GM18870 (cell line): Measurements from ENCODE around the gene TRPM2.
"Not testable (repeated sequence)": the region's sequence is repeated elsewhere in the genome, so short reads cannot be mapped to it uniquely, and the experiment has no call there.

ENCODE experiments used
- ATAC-seq: cut with Tn5 transposase; IDR thresholded peaks from one replicate; pipeline ENCODE4 v1.9.1; 2021; ENCODE audit warnings: moderate library complexity; ENCODE audit not compliant: unreplicated experiment

The TRPM2 gene

GRCh38 chr21:44405948-44406872 lies 52.8 kb downstream of the TRPM2 start:
- no peak for ATAC-seq

- ATAC-seq, result no peak
Measured at GRCh38 chr21:44406953-44407352, 53.5 kb downstream of the TRPM2 start.

DNA sequence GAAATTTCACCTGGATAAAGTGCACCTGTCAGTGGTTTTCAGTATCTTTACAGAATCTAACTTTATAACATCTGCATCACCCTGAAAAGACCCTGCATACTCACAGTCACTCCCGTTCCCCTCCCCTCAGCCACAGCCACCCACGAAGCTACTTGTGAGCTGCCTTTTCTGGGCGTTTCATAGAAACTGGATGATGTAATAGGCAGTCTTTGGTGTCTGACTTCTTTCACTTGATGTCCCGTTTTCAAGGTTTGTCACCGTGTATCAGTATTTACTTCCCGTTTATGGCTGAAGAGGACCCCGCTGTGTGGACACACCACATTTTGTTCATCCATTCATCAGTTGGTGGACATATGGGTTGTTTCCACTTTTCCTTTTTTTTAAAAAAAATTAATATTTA lies 54.1 kb downstream of the TRPM2 start:
- no peak for ATAC-seq

- no peak for ATAC-seq
Measured at GRCh38 chr21:44408226-44408625, 54.8 kb downstream of the TRPM2 start.

DNA sequence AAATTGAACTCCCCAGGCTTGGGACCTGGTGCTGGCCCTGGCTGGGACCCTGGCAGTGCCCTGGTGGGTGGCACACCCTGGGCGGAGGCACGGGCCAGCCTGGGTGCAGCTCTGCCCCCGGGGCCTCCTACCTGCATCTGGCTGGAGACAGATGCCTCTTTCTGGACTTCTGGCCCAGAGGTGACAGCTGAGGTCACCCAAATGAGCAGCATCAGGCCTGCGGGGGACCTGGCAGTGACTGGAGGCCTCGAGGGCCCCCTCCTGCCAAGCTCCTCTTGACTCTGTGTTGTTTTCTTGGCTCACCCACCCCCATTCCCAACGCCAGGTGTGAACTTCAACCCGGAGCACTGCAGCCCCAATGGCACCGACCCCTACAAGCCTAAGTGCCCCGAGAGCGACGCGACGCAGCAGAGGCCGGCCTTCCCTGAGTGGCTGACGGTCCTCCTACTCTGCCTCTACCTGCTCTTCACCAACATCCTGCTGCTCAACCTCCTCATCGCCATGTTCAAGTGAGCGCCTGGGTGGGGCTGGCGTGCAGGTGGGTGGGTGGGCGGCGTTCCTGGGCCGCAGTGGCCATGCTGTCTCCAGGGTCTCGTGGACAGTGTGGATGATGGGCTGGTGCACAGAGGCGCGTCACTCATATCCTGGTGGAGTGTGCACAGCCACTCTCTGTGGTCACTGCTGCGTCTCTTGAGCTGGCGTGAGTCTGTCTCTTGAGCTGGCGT lies 60.3 kb downstream of the TRPM2 start:
- ATAC-seq, result no peak

DNA sequence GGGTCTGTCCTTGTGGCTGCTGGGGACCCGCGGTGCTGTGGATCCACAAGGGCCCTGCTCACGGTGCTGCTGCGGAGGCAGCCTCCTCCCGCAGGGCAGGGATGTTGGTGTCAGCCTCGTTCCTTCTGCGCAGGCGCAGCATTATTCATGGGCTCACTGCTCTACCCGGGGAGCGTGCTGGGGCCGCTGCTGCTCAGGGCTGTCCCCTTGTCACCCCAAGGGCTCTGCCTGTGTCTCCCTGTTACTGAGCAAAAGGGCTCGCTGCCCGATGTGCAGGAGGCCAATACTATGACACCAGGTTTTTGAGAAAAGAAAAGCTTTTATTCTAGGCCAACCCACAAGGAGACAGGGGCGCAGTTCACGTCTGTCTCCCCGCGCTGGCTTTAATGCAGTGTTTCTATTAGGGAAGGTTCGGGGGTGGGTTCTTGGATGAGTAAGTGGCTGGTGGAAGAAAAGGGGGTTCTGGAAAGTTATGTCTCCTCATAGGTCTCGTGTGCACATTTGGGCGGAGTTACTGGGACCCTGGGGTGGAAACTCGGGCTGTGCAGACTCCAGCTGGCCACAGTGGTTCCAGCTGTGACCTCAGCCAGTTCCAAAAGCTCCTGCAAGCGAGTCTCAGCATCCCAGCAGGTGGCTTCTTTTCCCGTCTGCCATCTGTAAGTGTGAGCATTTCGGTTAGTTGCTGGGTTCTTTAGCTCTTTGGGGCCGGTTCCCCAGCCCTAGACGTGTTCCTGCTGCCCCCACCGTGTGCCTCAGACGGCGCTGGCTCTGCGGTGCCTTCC lies 61.1 kb downstream of the TRPM2 start:
- ATAC-seq, result no peak

- ATAC-seq, result no peak
Measured at GRCh38 chr21:44415073-44416025, 61.9 kb downstream of the TRPM2 start.

- ATAC-seq, result no peak
Measured at GRCh38 chr21:44416193-44416592, 62.8 kb downstream of the TRPM2 start.

DNA sequence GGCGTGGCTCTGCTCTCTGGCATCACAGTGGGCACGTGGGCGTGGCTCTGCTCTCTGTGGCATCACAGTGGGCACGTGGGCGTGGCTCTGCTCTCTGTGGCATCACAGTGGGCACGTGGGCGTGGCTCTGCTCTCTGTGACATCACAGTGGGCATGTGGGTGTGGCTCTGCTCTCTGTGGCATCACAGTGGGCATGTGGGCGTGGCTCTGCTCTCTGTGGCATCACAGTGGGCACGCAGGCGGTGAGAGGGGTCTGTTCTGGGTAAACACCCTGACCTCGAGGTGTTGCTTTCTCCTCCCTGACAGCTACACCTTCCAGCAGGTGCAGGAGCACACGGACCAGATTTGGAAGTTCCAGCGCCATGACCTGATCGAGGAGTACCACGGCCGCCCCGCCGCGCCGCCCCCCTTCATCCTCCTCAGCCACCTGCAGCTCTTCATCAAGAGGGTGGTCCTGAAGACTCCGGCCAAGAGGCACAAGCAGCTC lies 64.2 kb downstream of the TRPM2 start:
- not testable (repeated sequence) for ATAC-seq

DNA sequence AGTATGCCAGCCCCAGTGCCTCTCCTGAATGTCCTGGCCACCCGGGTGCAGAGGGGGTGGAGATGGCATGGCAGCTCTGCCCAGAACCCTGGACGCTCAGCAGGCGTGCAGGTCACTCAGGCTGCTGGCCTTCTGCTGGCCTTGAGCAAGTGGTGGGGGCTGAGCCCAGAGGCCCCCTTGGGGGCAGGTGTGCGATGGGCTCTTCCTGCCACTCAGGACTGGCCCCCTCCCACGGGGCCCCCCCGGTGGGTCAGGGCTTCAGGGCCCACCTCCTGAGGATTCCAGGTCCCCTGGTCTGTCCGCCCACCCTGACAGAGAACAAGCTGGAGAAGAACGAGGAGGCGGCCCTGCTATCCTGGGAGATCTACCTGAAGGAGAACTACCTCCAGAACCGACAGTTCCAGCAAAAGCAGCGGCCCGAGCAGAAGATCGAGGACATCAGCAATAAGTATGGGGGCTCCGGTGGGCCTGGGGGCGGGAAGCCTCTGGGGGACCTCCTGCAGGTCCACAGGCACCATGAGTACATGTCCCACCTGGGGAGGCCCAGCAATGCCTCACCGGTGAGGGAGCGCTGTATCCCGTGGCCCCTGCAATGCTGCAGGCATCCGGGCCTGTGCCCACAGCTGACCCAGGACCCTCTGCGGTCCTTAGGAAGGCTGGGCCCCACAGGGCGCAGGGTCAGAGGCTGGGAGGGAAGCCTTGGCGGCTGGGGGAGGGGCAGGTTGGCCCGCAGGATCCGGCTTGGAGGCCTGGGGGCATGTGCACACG lies 64.9 kb downstream of the TRPM2 start:
- no peak for ATAC-seq

DNA sequence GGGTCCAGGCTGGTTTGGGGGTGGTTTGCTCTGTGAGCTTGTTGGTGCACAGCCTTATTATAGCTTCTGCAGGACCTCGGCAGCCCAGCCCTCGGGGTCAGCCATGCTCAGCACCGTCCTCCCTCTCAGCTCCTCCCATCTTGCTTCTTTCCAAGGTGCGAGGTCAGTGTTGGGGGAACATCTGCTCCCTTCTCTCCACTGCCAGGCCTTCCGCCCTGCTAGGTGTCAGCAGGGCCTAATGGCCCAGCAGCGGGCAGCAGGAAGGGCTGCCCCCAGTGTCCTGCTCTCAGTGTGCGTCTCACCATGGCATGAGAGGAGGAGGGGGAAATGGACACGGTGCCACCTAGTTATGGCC lies 65.4 kb downstream of the TRPM2 start:
- no peak for ATAC-seq

- ATAC-seq, result no peak
Measured at GRCh38 chr21:44419679-44420078, 66.3 kb downstream of the TRPM2 start.

DNA sequence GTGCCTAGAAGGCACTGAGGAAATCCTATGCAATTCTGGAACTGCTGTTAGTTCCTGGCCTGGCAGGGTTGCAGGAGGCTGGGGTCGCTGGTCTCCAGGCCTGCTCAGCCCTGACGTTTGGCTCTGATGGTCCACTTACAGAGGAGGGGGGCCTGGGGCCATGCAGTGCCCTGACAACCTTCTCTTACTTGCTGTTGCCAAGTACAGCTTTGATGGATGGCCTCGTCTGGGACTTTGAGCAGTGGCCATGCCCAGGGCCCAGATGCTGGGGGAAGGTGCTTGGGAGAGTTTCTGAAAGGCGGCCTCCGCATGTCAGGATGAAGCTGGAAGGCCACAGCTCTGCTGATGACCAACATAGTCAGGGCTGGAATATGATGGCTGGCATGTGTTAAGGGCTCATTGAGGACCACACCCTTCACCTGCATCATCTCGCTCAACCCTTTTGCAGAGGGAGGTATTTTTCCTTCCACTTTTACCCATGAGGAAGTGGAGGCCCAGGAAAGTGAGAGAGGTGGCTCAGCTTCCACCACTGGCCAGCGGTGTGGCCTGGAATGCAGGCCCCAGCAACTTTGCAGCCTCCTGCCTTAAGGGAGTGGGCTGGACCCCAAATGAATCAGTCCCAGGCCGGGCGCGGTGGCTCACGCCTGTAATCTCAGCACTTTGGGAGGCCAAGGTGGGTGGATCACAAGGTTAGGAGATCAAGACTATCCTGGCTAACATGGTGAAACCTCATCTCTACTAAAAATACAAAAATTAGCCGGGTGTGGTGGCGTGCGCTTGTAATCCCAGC lies 67.2 kb downstream of the TRPM2 start:
- no peak for ATAC-seq

DNA sequence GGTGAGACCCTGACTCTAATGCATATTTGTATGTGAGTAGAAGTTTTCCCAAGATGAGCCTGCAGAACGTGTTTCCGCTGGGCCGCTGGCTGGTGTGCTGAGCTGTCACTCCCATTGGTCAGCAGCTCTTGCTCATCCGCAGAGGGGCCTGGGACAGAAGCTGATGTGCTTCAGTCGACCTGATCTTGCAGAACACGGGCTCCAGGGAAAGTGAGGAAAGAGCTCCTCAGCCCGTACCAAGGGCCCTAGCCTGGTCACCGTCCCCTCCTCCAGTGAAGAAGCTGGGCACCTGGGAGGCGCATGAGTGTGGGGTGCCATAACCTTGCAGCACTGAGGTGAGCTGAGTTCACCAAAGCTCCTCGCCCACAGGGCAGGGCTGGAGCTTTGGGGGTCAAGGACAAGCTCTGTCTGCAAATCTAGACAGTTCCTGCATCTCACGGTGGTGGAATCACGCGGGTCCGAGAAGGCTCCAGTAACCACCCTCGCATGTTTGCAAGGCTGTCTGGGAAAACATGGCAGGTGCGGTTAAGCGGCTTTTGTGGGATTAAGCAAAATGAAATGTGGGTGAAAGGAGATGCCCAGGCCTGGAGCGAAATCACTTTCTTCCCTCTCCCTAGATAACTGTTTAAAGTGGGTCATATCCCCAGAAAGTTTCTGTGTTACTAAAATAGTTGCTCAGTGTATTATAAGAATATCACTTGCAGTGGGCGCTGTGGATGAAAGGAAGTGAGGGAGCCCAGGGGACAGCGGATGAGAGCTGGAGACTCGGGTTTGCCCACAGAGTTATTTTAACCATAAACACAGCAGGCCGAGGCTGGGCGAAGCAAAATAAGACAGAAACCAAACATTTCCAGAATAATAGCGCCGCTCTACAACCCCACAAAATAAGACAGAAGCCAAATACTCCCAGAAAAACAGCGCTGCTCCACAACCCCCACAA lies 68.8 kb downstream of the TRPM2 start:
- ATAC-seq, result no peak

- no peak for ATAC-seq
Measured at GRCh38 chr21:44423312-44423821, 69.9 kb downstream of the TRPM2 start.

DNA sequence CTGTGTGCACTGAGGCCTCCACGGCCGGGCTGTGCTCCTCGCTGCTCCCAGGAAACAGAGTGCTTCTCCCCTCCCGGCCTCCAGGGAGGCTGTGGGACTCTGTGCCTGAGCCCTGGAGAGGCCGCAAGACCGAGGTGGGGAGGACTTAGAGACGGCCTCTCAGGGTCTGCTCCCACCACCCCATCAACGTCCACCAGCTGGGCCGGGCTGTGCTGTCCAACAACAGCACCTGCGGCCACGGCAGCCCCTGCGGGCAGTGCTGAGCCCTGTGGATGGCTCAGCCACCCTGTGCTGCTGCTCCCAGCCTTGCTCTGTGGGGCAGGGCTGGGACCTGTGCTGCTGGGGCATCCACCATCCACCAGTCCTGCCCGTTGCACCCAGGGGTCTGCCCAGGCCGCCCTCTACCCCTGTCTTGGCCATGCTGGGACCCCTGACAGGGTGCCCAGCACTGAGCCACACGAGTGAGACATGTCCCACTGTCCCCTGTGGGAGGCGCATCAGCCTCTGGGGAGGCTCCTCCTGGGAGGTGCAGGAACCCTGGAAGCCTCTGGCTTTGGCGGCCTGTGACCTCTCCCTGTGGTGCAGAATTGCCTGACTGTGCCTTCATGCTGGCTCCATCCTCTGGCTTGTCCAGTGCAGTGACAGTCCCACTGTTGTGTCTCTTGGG lies 70.7 kb downstream of the TRPM2 start:
- no peak for ATAC-seq
